Mesodermal cell (in vitro differentiated cells): ENCODE data around the gene CDK2.
"Not testable (repeated sequence)": the region's sequence is repeated elsewhere in the genome, so short reads cannot be mapped to it uniquely, and the experiment has no call there.

Source experiments
- H3K27ac ChIP-seq: 2 replicates; pipeline ENCODE4 v1.7.0; 2013; ENCODE audit warnings: mild to moderate bottlenecking, low read depth, low read length, moderate library complexity; ENCODE audit not compliant: severe bottlenecking
- H3K36me3 ChIP-seq: 2 replicates; pipeline ENCODE4 v1.7.1; 2013; ENCODE audit warnings: mild to moderate bottlenecking, low read length, moderate library complexity; ENCODE audit not compliant: control insufficient read depth, insufficient read depth
- H3K4me1 ChIP-seq: one replicate; pipeline ENCODE4 v1.7.1; 2013; ENCODE audit warnings: mild to moderate bottlenecking, low read length; ENCODE audit not compliant: insufficient read depth, control insufficient read depth, poor library complexity, severe bottlenecking
- H3K4me3 ChIP-seq: 2 replicates; pipeline ENCODE4 v1.7.0; 2013; ENCODE audit warnings: low read length, control low read depth, mild to moderate bottlenecking; ENCODE audit not compliant: insufficient read depth, poor library complexity, severe bottlenecking; ENCODE audit errors: extremely low read depth
- H3K9me3 ChIP-seq: 2 replicates; pipeline ENCODE4 v1.7.1; 2013; ENCODE audit warnings: mild to moderate bottlenecking, low read length, moderate library complexity; ENCODE audit not compliant: control insufficient read depth
- WGBS, 2 experiments: methylation state at CpG; one replicate each; pipeline ENCODE4 v1.1.5; 2013; ENCODE audit warnings: missing lambda C conversion rate in 2 of 2; ENCODE audit not compliant: insufficient coverage in 2 of 2; 5-methylcytosine and 5-hydroxymethylcytosine counted together

Gene CDK2

GRCh38 chr12:55996715-55997534, 30.3 kb downstream of the CDK2 start, which contains the start of gene SUOX:
TSS of gene SUOX (plus strand) at chr12:55997276. CDS start at chr12:56002222, 4,946 bp downstream.
- H3K4me1 ChIP-seq = peaks cover 5% of the 10 kb centered on the region
- H3K9me3 ChIP-seq = no peaks in the 10 kb centered on the region
- peaks cover 40% of the 10 kb centered on the region for H3K36me3 ChIP-seq
- H3K27ac ChIP-seq = peak within 1 kb of the TSS; percentile 69
- H3K4me3 ChIP-seq = peak within 1 kb of the TSS; percentile 64
- 7% methylated on average over 18 to 26 of the region's 27 CpGs for WGBS, 2 experiments

- peaks cover 39% of the 10 kb centered on the region for H3K36me3 ChIP-seq
- no peaks in the 10 kb centered on the region for H3K9me3 ChIP-seq
- 2 to 5% methylated on average over 3 to 5 of the region's 5 CpGs for WGBS, 2 experiments
- H3K4me1 ChIP-seq = peaks cover 5% of the 10 kb centered on the region
- no peak overlapping the region for H3K27ac ChIP-seq
- peak overlapping the region; percentile 64 for H3K4me3 ChIP-seq
Measured at GRCh38 chr12:55997535-55997859, 30.9 kb downstream of the CDK2 start.

DNA sequence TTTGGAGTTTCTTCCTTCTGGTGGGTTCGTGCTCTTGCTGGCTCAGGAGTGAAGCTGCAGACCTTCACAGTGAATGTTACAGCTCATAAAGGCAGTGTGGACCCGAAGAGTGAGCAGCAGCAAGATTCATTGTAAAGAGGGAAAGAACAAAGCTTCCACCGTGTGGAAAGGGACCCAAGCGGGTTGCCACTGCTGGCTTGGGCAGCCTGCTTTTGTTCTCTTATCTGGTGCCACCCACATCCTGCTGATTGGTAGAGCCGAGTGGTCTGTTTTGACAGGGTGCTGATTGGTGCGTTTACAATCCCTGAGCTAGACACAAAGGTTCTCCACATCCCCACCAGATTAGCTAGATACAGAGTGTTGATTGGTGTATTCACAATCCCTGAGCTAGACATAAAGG, 32.9 kb downstream of the CDK2 start:
- H3K9me3 ChIP-seq, H3K27ac ChIP-seq, H3K4me3 ChIP-seq, H3K4me1 ChIP-seq: not testable (repeated sequence)
- peaks cover 32% of the 10 kb centered on the region for H3K36me3 ChIP-seq
- 90 to 94% methylated on average over 2 to 3 of the region's 6 CpGs for WGBS, 2 experiments

- H3K4me1 ChIP-seq, H3K9me3 ChIP-seq, H3K27ac ChIP-seq, H3K4me3 ChIP-seq: not testable (repeated sequence)
- H3K36me3 ChIP-seq = peaks cover 26% of the 10 kb centered on the region
- WGBS, 2 experiments = 96 to 97% methylated on average over 12 to 28 of the region's 33 CpGs
Measured at GRCh38 chr12:55999999-56000540, 33.4 kb downstream of the CDK2 start.

DNA sequence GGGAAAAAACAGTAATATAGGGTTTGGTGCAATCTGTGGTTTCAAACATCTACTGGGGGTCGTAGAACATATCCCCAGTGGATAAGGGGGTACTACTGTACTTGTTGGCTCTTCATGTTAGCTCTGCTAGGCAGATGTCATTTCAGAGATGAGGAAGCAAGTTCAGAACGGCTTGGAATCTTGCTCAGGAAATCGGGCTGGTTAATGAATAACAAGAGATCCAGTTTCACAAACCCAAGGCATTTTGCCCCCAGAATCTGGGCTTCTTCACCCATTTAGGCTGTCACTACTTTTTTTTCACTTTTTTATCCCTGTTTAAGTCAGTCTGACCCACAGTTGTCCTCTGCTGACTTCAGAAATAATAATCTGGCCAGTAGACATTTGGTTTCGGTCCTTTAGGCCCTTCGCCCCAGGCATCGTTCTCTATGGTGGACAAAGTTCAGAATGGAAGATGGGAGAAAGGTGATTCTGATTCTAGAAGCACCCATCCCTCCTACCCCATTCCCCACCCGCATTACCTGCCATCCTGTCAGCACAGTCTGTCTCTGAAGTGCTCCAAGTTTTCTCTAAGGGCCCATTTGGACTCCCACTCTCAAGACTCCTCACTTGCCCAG, 35.0 kb downstream of the CDK2 start:
- H3K27ac ChIP-seq = no peak overlapping the region
- 88 to 94% methylated on average over 4 of the region's 7 CpGs for WGBS, 2 experiments
- H3K36me3 ChIP-seq = peaks cover 22% of the 10 kb centered on the region
- no peak overlapping the region for H3K4me3 ChIP-seq
- no peaks in the 10 kb centered on the region for H3K9me3 ChIP-seq
- H3K4me1 ChIP-seq = no peaks in the 10 kb centered on the region

DNA sequence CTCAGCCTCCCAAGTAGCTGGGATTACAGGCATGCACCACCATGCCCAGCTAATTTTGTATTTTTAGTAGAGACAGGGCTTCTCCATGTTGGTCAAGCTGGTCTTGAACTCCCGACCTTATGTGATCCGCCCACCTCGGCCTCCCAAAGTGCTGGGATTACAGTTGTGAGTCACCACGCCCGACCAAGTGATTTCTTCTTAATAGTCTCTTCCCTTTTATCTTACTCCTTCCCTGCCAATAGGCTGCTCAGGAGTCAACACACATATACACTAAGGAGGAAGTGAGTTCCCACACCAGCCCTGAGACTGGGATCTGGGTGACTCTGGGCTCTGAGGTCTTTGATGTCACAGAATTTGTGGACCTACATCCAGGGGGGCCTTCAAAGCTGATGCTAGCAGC, 36.7 kb downstream of the CDK2 start:
- H3K36me3 ChIP-seq = peaks cover 22% of the 10 kb centered on the region
- H3K4me3 ChIP-seq, H3K27ac ChIP-seq, H3K4me1 ChIP-seq, H3K9me3 ChIP-seq: not testable (repeated sequence)
- WGBS, 2 experiments = 97 to 100% methylated on average over 1 to 5 of the region's 5 CpGs

DNA sequence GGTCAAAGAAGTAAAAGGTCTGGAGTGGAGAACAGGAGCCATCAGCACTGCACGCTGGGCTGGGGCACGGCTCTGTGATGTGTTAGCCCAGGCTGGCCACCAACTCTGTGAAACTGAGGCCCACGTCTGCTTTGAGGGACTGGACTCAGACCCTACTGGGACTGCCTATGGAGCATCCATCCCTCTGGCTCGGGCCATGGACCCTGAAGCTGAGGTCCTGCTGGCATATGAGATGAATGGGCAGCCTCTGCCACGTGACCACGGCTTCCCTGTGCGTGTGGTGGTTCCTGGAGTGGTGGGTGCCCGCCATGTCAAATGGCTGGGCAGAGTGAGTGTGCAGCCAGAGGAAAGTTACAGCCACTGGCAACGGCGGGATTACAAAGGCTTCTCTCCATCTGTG, 37.6 kb downstream of the CDK2 start:
- no peaks in the 10 kb centered on the region for H3K4me1 ChIP-seq
- no peak overlapping the region for H3K27ac ChIP-seq
- WGBS, 2 experiments = 93 to 94% methylated on average over 10 of the region's 10 CpGs
- H3K4me3 ChIP-seq = no peak overlapping the region
- H3K9me3 ChIP-seq = no peaks in the 10 kb centered on the region
- H3K36me3 ChIP-seq = peaks cover 22% of the 10 kb centered on the region

DNA sequence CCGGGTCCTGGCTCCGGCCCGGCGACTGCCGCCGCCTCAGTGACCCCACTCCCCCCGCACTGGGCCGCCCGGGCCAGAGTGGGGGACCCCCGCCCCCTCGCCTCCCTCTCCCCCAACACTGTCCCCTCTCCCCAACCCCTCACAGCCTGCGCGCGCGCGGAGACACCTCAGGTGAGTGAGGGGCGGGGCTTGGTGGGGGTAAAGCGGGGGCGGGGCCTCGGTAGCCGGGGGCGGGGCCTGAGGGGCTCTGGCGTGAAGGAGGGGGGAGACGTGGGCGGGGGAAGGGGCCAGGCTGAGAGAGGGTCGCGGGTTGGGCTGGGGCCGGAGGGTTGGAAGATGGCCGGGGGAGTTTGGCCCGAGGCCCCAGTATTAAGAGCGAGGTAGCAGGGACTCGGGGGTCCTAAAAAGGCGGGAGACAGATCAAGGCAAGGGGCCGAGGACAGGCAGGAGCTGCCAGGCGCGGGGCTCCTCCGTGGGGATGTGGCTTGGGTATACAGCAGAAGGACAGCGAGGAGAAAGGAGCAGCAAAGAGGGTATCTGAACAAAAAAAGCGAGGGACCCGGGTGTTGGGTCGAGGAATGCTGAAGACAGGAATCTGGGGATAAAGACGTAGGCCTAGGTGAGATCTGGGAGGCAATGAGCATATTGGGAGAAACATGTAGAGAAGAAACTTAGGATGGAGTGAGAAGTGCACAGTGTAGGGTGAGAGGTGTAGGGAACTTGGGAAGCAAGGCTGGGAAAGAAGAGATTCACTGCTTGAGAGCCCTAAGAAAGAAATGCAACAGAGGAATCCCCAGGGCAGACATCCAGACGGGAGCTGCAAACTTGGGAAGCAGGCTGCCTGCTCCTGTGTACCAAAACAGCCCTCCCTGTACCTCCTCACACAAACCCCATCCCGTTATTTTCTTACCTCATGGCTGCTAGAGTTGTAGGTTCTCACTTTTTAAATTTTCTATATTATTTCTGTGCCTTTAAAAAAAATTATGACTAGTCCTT, 41.2 kb downstream of the CDK2 start:
- Histone ChIP-seq H3K36me3 (peaks cover 11% of the 10 kb centered on the region), H3K9me3 (no peaks in the 10 kb centered on the region), H3K4me1 (peaks cover 3% of the 10 kb centered on the region), H3K4me3 (peak overlapping the region; percentile 70), H3K27ac (peak overlapping the region; percentile 62)
- WGBS, 2 experiments = 1 to 2% methylated on average over 20 to 21 of the region's 44 CpGs

DNA sequence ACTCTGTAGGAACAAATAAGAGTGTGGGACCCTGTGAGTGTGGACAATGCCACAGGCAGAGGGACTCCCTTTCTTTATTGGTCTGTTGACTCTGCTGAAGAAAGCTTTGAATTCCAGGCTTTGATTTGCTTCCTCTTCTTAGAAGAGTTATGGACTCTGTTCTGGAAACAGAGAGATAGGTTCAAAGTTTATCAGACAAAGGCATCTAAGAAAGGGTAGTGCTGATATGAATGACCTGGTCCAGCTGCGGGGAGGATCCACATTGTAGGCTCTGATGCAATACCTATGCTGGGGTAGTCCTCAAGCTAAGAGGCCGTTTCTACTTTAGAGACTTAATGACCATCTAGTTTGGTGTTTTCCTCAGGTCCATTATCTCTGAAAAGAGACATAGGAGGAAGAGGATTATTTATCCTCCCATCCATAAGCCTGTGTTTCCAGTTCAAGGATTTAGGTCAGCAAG, 43.5 kb downstream of the CDK2 start:
- H3K4me1 ChIP-seq = peaks cover 3% of the 10 kb centered on the region
- no peak overlapping the region for H3K4me3 ChIP-seq
- no peak overlapping the region for H3K27ac ChIP-seq
- H3K9me3 ChIP-seq = no peaks in the 10 kb centered on the region
- 83 to 100% methylated on average over 1 of the region's 2 CpGs for WGBS, 2 experiments
- H3K36me3 ChIP-seq = no peaks in the 10 kb centered on the region

DNA sequence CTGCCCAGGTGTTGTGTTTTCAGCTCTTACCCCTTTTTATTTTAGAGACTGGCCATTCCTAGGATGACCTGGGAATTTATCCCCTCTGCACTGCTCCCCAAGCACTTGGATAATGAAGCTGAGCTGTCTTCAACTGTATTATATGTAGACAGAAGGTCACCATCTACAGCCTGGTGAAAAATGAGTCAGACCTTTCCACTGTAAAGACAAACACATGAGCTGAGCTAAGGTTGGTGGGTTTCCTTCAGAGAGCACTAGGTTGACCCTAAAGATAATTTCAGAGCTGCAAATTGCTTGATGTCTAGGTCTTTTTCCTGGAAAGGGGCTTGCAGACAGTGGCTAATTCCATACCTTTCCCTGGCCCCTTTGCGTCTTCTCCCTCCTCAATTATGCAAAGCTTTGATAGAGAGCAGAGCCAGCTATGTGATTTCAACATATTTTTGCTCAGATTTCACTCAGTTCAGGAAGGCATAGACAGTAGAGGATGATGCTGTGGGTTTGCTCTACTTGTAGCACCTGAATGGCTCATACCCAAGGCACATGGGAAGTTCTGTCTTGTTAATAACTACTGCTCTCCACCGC, 45.0 kb downstream of the CDK2 start:
- no peak overlapping the region for H3K27ac ChIP-seq
- WGBS, 2 experiments = no CpG with 5 or more reads among the region's 2 CpGs
- no peaks in the 10 kb centered on the region for H3K36me3 ChIP-seq
- no peaks in the 10 kb centered on the region for H3K9me3 ChIP-seq
- H3K4me1 ChIP-seq = peaks cover 3% of the 10 kb centered on the region
- no peak overlapping the region for H3K4me3 ChIP-seq
